Stimulated activated CD4-positive, alpha-beta T cell treated with anti-CD3 and anti-CD28 coated beads, Interleukin-1b, Interleukin-23, amount 100 ng/mL, for 4 hours (primary cell): ENCODE measurements around the gene RSF1.

ENCODE experiments used
- DNase-seq, 2 donors: peaks; one replicate each; pipeline ENCODE4 v3.0.0-alpha.2; 2020; ENCODE audit warnings: low read depth in 2 of 2

The RSF1 gene

DNA sequence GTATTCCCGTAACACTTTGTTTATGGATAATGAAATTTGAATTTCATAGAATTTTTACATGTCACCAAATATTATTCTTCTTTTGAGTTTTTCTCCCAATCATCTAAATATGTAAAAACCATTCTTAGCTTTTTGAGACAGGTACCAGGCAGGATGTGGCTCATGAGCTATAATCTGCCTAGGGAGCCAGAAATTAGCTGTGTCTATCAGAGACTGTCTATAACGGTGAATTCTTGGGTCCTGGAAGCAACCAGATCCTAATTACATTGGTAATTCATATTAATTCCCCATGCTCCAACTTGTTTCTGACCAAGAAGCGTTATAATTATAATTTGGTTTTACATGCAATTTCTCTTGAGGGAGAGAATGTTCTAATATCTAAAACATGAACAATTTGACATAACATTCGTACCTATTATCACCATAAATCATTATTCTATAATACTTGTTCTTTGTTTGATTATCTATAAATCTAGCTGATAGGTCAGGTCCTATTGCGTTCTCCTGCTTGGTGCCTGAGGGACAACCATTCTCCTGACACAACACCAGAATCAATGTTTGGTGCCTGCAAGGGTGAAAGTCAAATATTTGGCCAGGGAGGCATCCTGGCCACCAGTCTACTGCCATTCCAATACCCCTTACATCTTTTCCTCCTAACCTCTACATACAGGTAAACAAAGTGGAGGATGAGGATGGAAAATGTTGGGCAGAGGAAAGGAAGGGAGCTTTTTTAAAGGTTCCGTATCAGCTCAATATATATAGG, 69.9 kb downstream of the RSF1 start:
- DNase-seq, result no peak

DNA sequence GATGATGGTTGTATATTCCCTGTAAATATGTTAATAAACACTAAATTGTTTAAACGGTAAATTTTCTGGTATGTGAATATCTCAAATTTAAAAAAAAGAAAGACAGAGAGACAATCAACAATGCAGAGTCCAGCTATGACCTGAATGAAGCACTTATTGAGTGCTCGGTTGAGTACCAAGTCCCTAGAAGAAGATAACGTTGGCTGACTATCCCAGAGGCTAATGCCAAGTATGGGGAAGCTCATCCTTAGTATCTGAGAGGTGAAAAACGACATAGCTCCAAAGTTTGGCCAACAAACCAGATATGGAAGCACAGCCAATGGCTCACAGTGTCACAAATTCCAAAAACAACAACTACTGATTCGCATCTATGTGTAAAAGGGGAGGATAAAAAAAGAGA, 71.3 kb downstream of the RSF1 start:
- DNase-seq, result no peak

DNA sequence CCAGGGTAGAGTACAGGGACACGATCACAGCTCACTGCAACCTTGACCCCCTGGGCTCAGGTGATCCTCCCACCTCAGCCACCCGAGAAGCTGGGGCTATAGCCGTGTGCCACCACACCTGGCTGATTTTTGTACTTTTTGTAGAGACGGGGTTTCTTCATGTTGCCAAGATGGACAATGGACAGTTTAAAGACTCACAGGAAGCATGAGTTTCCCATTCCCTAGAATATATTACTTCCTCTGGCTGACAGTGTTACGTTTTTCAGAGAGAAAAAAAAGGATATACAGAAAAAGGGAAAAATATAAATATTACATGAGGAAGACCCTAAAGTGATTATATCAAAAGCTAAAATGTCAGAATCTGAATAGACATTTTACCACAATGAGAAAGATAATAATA, 72.3 kb downstream of the RSF1 start:
- no peak for DNase-seq

DNA sequence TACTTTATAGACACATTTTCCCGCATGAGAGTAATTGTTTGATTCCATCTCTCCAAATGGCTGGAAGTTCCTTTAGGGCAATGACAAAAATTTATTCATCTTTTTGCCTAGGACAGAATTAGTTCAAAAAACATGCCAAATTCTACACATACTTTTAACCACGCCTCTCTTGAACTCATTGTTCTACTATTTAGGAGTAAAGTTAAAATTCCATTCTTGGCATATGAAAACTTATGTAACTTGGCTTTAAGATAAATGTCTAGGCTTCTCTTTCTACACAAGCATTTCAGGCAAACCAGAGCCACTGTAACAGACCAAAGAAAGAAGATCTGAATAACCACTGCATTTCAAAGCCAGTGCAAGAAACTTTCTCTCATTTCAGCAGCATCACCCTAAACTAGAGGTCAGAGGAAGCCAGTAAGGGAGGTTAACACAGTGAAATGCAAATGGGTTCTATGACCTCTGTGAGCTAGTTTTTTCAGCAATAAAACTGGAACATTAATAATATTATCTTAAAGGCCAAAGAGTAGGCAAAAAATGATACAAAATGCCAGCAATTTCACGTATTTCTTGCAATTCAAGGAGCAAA, 73.0 kb downstream of the RSF1 start:
- no peak for DNase-seq

DNA sequence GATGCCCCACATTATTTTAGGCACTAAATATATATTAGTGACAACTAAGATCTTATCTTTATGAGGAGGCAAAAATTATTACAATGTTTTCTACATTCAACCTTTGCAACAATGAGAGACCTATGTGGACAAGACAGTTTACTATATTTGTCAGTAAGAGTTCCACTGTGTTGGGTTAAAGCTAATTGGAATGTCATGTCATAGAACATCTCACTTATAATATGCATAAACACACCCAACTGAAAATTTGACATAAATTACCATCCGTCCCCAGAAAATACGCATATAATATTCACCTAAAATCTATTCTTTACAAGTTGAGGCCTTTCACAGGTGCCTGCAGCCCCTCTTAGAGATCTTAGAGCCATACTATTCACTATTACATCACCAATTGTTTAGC, 84.0 kb downstream of the RSF1 start:
- no peak for DNase-seq

DNA sequence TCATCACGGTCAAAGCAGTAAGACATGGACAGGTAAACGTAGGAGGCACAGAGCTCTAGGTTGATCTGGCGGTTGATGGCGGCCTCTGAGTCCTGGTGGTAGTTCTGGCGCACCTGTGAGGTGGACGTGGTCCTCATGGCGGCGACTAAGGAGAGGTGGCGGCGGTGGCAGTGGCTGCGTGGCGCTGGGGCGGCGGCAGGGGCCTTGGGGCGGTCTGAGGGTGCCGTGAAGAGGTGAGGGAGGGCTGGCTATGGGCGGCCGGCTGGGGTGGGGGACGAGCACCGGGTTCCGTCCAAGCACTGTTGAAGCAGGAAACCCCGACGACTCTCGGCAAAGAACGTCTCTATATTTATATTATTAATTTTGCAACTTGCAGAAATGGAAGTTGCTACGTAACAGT, 85.6 kb downstream of the RSF1 start:
- no peak for DNase-seq

DNA sequence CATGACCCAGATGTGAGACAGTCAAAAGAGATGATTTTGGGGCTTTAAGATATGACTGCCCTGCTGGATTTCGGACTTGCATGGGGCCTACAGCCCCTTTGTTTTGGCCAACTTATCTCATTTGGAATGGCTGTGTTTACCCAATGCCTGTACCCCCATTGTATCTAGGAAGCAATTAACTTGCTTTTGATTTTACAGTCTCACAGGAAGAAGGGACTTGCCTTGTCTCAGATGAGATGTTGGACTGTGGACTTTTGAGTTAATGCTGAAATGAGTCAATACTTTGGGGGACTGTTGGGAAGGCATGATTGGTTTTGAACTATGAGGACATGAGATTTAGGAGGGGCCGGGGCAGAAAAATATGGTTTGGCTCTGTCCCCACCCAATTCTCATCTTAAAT, 88.4 kb downstream of the RSF1 start:
- no peak for DNase-seq

DNA sequence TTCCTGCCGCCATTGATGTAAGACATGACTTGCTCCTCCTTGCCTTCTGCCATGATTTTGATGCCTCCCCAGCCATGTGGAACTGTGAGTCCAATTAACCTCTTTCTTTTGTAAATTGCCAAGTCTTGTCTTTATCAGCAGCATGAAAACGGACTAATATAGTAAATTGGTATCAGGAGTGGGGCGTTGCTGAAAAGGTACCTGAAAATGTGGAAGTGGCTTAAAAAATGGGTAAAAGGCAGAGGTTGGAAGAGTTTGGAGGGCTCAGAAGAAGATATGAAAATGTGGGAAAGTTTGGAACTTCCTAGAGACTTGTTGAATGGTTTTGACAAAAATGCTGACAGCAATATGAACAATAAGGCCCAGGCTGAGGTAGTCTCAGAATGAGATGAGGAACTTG, 89.7 kb downstream of the RSF1 start:
- no peak for DNase-seq

DNA sequence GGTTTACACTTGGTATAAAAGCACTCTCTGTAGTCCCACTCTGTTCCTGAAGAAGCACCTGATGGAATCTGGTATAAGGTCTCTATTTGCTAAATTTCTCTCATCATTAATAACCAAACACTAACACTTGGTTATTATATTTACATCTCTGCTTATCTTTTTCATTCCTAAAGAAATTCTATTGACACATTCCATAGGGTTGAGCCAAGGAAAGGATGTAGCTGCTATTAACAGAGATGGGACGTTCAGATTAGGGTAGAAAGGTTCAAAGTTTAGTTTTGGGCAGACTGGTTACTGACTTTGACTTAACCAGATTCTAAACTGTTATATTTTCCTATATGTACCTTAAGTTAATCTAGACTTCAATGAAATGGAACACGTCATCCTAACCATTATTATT, 91.5 kb downstream of the RSF1 start:
- no peak for DNase-seq

DNA sequence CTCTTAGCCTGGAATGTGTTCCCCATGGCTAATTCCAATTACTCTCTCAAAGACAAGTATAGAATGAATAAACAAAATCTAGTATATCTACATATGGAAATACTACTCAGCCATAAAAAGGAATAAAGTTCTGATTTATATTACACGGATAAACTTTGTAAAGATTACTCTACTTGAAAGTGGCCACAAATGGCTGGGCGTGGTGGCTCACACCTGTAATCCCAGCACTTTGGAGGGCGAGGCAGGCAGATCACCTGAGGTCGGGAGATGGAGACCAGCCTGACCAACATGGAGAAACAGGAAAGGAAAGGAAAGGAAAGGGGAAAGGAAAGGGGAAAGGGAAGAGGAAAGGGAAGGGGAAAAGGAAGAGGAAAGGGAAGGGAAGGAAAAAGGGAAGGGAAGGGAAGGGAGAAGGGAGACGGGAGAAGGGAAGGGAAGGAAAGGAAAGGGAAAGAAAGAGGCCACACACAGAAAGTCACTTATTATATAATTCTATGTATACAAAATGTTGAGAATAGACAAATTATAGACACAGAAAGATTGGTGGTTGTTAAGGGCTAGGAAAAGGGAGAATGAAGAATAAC, 92.2 kb downstream of the RSF1 start:
- DNase-seq, result no peak

DNA sequence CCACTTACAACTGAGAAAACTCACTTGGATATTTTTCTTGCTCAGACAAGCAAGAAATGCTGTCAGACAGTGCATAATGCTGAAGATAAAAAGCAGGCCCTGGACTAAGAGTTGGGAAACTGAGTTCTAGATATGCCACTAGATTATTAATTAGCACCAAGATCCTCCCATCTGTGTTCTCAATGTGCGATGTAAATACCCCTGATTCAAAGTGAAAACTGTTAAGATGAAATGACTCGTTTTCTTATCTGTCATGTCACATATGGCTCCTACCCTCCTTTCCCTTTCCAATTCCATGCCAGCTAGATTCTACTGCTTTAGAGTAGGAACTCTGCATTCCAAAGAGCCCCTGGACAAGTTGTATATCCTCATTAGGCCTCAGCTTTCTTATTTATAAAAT, 94.0 kb downstream of the RSF1 start:
- DNase-seq, result no peak

DNA sequence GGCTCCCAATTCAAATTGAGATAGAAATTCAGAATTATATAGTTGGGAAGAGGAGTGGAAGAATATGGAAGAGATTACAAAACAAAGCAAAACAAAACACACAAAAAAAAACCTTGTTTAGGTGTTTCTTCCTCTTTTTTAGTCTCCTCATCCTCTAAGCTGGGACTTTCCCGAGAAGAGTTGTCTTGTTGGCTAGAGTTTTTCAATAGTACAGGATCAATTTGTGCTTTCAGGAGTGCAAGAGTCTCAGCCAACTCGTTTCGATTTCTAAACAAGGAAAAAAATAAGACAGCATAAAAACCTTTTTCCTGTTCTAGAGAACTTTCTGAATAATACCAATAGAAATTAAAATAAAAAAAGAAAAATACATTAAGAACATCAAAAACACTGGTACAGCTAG, 95.1 kb downstream of the RSF1 start:
- no peak for DNase-seq

DNA sequence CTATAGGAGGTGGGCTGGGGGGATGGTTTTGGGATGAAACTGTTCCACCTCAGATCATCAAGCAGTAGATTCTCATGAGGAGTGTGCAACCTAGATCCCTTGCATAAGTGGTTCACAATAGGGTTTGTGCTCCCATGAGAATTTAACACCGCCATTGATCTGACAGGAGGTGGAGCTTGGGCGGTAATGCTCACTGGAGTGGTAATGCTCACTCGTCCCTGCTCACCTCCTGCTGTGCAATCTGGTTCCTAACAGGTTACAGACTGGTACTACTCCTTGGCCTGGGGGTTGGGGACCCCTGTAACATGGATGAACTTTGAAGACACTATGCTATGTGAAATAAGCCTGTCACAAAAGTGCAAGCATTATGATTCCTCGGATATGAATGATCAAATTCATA, 95.9 kb downstream of the RSF1 start:
- no peak for DNase-seq

DNA sequence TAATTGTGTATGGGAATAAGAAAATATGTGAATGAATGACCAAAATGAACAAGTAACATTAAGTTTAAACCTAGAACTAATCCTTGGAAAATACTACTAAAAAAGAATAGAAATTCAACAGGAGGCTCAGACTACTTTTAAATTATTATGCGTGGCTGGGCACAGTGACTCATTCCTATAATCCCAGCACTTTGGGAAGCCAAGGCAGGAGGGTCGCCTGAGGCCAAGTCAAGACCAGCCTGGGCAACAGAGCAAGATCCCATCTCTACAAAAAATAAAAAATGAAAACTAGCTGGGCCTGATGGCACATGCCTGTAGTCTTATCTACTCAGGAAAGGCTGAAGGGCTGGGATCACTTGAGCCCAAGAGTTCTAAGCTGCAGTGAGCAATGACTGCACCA, 97.5 kb downstream of the RSF1 start:
- no peak for DNase-seq

DNA sequence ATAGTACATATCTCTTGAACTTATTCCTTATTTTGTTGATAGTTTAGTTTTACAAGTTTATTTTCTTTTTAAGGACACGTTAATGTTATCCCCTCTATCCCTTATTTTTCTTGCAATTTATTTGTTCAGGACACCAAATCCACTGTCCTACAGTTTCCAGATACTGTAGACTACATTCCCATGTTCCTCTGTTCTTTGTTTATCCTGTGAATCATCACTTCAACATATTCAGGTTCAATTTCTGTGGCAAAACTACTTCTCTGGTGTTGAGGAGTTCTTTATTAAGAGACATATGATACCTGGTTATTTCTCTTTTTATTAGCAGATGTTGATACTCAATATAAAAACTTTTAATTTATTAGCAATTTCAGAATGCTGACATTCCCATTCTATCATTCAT, 110.2 kb downstream of the RSF1 start:
- no peak for DNase-seq

DNA sequence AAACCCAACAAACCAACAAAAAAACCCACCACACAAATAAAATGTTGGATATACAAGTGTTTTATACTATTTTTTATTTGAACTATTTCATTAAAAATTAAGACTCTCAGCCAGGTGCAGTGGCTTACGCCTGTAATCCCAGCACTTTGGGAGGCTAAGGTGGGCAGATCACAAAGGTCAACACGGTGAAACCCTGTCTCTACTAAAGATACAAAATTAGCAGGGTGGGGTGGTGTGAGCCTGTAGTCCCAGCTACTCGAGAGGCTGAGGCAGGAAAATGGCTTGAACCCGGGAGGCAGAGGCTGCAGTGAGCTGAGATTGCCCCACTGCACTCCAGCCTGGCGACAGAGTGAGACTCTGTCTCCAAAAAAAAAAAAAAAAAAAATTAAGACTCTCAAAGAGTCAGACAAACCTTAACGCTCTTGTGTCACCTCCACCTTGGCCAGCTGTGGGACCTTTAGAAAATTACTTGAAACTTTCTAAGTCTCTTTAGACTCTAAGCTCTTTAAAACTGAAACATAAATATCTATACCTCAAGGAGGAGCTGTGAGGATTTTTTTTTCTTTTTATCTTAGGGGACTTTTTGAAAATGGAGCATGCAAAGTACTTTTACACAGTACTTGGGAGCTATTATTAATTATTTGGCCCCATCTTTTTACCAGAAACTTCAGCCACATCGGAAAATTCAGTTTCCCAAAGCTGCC, 114.5 kb downstream of the RSF1 start:
- DNase-seq, result no peak

DNA sequence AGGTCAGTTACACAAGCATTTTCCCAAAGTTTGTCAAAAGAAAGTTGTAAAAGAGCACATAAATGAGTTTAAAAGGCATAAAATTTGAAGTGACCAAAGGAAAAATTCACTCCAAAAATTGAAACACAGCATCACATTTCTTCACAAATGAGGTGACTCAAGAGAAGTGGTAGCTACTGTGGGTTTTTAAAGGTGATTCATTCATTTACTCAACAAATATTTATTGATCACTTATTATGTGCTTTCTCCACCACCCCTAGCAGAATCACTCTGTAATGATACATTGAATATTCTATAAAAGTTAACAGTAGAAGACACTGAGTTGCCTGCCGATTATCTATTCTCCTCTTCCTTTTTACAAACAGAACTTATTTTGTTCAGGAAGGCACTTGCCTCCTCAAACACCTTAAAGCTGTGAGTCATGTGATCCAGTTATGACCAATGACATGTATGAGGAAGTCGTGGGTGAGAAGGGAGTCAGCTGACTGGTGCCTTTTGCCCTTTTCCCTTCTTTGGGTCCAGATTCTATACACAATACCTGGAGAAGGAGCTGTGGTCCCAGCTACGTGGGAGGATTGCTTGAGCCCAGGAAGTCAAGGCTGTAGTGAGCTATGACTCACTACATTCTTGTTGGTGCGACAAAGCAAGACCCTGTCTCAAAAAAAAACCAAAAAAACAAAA, 115.2 kb downstream of the RSF1 start:
- no peak for DNase-seq

DNA sequence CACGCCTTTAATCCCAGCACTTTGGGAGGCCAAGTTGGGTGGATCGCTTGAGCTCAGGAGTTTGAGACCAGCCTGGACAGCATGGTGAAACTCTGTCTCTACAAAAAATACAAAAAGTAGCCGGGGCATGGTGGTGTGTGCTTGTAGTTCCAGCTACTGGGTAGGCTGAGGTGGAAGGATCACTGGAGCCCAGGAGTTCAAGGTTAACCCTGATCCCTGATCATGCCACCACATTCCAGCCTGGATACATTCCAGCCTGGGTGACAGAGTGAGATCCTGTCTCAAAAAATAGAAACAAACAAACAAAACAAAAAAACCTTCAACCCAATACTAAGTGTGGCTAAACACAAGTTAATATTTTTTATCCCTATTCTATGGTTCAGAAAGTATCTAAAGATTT, 116.5 kb downstream of the RSF1 start:
- DNase-seq, result no peak

DNA sequence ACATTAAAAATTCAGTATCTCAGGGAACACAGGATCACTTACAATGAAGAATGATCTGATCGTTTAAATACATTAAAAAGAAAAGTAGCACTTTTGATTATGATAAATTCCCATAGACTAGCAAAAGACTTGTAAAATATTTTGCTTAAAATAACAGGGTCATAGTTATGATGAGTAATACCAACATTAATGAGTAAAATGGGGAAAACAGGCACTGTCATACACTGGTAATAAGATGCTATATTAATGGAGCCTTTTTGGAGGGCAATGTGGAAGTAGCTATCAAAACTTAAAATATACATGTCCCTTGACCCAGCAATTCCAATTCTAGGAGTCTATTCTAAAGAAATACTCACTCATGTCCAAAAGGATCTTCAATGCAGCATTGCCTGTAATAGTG, 121.1 kb downstream of the RSF1 start:
- no peak for DNase-seq

DNA sequence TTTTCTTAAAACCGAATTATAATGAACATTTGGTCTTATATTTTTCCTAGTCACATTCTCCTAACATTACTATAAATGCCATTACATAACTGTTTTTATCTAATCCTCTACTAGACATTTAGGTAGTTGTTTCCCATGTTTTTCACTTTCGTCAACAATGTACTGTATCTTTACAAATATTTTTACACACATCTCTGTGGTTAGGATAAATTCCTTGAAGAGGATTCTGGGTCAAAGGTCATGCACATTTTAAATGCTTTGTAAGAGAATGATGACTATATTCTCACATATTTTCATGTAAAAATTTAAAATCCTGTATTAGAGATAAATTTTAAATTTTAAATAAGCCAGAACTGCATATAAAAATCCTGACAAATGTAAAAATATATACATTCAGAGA, 121.6 kb downstream of the RSF1 start:
- DNase-seq, result no peak

DNA sequence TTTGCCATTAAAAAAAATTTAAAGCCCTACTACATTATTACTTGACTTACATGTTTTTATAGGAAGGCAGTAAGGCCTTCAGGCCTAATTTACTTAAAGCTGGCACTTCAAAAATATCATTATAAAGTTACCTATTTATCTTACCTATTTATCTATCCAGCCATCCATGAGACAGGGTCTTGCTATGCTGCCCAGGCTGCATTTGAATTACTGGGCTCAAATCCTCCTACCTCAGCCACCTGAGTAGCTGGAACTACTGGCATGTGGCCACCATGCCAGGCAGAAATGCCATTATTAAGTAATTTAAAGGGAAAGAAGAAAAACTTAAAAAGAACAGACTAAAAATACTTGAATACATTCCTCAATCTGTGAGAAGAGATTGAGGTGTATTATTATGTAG, 122.7 kb downstream of the RSF1 start:
- DNase-seq, result no peak

DNA sequence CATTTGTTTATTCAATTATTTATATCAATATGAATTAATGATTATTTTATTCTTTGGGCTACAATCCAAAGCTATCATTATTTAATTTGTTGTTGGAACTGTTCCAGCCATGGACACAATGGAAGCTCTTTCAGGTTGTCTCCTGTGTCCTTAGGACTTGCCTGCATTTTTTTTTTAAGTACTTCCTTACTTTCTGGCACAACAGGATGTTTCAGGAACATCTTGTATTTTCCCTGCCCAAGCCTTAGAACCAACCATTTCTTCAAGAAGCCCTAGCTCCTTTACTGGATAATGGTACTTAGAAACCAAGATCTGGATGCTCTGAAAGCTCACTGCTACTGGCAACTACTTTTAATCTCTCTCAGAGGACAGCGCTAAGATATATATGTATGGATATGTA, 125.1 kb downstream of the RSF1 start:
- DNase-seq, result no peak
